ENCODE measurements around the gene RERE. TPM values are rescaled to one million over a fixed set of nuclear protein-coding genes. Genes with fewer than 3 reads are reported as not detected.

Gene RERE
- total and polyA plus RNA-seq, 12 donors: 46.5 to 163 (median 139) TPM

DNA sequence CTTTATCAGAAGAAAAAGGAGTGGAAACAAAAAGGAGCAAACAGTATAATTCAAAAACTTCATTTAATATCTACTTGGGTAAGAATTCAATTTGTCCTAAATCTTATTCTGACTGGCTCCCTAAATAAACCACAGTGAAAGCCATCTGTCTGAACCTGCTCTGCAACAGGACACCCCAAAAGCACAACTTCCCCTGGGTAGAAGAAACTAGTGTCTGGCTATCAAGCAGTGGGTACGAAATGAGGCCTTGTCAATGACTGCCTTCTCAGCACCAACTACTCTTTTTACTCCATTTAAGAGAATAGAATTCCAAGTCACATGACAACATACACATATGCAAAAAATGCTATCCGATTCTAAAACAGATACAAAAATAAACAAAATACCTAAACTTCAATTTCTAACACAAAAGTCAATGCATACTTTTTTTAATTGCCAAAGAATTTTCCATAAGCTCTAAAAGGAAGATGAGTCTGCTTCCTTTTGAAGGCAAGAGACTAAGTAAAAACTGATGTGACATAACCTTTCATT lies 292.7 kb downstream of the RERE start:
- peaks cover 10 to 65% (median 52%) of the 10 kb centered on the region in 9 donors for H3K4me1 ChIP-seq
- WGBS, 2 donors: 41 to 42% methylated on average over 2 of the region's 2 CpGs
- TF ChIP-seq, protein P1, sequence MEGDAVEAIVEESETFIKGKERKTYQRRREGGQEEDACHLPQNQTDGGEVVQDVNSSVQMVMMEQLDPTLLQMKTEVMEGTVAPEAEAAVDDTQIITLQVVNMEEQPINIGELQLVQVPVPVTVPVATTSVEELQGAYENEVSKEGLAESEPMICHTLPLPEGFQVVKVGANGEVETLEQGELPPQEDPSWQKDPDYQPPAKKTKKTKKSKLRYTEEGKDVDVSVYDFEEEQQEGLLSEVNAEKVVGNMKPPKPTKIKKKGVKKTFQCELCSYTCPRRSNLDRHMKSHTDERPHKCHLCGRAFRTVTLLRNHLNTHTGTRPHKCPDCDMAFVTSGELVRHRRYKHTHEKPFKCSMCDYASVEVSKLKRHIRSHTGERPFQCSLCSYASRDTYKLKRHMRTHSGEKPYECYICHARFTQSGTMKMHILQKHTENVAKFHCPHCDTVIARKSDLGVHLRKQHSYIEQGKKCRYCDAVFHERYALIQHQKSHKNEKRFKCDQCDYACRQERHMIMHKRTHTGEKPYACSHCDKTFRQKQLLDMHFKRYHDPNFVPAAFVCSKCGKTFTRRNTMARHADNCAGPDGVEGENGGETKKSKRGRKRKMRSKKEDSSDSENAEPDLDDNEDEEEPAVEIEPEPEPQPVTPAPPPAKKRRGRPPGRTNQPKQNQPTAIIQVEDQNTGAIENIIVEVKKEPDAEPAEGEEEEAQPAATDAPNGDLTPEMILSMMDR (IDR thresholded peaks at IDR 0.05): no peak
- peak overlapping the region in 8 of 10 donors; percentile 33 to 64 (median 61) for H3K4me3 ChIP-seq
- H3K27me3 ChIP-seq: no peaks in the 10 kb centered on the region
- DNase-seq: no peak
- H3K9me3 ChIP-seq: no peaks in the 10 kb centered on the region
- H3K36me3 ChIP-seq: peaks cover 0 to 15% (median 0%) of the 10 kb centered on the region in 9 donors
- H3K27ac ChIP-seq: peak overlapping the region in 9 of 10 donors; percentile 38 to 93 (median 87)
- intact Hi-C loops (cut with DNase I): loop anchor here in 4 of 10 donors (5.0 to 10.0 kb wide), 5 partner anchors 100 to 172 kb away; no protein-coding TSS in a partner anchor
- ATAC-seq: no peak

DNA sequence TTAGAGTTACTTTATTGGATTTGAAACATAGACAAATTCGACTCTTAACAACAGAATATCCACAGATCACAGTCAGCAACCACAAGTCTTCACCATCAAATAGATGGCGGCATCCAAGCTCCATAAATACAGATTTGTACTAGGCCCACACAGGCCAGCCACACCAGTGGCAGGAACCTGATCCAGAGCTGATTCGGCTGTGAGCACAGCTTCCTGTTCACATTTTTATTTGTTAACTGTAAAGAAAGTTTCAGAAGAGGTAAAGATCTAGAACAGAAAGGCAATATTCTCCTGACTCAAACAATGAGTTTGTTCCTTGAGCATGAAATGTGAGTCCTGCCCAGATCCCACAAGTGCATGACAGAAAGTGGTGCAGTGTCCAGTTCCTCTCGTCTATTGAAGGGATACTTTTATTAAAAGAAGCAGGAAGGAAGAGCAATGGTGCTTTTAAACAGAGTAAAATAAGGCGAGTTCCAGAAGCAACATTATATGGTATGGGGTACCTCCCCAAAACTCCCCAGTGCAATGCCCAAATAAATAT lies 293.7 kb downstream of the RERE start:
- peak overlapping the region in 1 of 10 donors; percentile 61 for H3K4me3 ChIP-seq
- intact Hi-C loops (cut with DNase I): loop anchor here in 3 of 10 donors (10.0 kb wide), 3 partner anchors 99 to 169 kb away; no protein-coding TSS in a partner anchor

DNA sequence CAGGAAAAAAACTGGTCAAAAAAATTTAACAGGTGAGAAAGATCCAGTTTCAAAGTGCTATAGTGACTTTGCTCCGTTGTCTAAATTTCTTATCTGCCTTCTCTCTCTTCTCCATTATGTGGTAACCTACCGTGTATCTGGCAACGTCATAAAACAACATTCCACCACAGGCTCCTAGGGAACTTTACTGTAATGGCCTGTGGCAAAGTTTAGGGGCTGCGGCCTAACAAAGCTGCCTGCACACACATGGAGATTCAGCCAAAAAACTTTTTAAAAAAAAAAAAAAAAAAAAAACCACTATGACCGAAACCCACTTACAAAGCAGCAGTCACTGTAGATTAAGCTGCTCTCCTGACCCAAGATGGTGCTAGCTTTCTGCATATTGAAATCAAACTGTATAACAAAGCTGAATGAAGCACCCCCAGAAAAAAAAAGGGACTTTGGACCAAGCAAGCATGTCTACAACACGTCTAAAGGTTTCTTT lies 296.9 kb downstream of the RERE start:
- 53 to 63% methylated on average over 6 of the region's 6 CpGs for WGBS, 2 donors
- TF ChIP-seq, protein P1 (IDR thresholded peaks at IDR 0.05): no peak
- Histone ChIP-seq H3K4me1 (peaks cover 6 to 72% (median 57%) of the 10 kb centered on the region in 9 donors), H3K36me3 (peaks cover 0 to 14% (median 0%) of the 10 kb centered on the region in 9 donors), H3K27ac (no peak overlapping the region), H3K9me3 (no peaks in the 10 kb centered on the region), H3K4me3 (no peak overlapping the region), H3K27me3 (no peaks in the 10 kb centered on the region)
- DNase-seq (no peak), ATAC-seq (no peak)
- intact Hi-C loops (cut with DNase I): loop anchor here in 3 of 10 donors (10.0 kb wide), 3 partner anchors 96 to 166 kb away; no protein-coding TSS in a partner anchor

More for the DNA sequence above, 293.7 kb downstream of the RERE start:
- peaks cover 10 to 66% (median 52%) of the 10 kb centered on the region in 9 donors for H3K4me1 ChIP-seq
- DNase-seq (no peak), ATAC-seq (no peak)
- TF ChIP-seq, protein P1 (IDR thresholded peaks at IDR 0.05): no peak
- no peaks in the 10 kb centered on the region for H3K27me3 ChIP-seq
- peak overlapping the region in 6 of 10 donors; percentile 5 to 93 (median 76) for H3K27ac ChIP-seq
- 57 to 67% methylated on average over 5 of the region's 5 CpGs for WGBS, 2 donors
- peaks cover 0 to 14% (median 0%) of the 10 kb centered on the region in 9 donors for H3K36me3 ChIP-seq
- H3K9me3 ChIP-seq: no peaks in the 10 kb centered on the region

DNA sequence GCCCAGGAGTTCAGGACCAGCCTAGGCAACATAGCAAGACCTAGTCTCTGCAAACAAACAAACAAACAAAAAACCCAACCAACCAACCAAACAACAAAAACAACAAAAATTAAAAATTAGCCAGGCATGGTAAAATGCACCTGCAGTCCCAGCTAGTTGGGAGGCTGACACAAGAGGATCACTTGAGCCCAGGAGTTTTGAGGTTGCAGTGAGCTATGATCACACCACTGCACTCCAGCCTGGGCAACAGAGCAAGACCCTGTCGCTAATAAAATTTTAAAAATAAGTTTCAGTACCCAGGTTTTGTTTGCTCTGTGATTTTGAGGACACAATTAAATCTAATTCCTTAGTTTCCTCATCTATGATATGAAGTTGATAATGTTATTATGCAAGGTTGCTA lies 298.3 kb downstream of the RERE start:
- H3K27ac ChIP-seq: no peak overlapping the region
- intact Hi-C loops (cut with DNase I): loop anchor here in 1 of 10 donors (10.0 kb wide), 1 partner anchor 54 kb away; no protein-coding TSS in a partner anchor
- H3K4me3 ChIP-seq: no peak overlapping the region
- no peak for DNase-seq
- ATAC-seq: no peak
- H3K4me1 ChIP-seq: peaks cover 4 to 59% (median 45%) of the 10 kb centered on the region in 9 donors
- WGBS, 2 donors: 98 to 100% methylated on average over 1 of the region's 1 CpG
- TF ChIP-seq, protein P1 (IDR thresholded peaks at IDR 0.05): no peak
- H3K9me3 ChIP-seq: no peaks in the 10 kb centered on the region
- no peaks in the 10 kb centered on the region for H3K27me3 ChIP-seq
- H3K36me3 ChIP-seq: peaks cover 0 to 14% (median 0%) of the 10 kb centered on the region in 9 donors
